HK-2 (cell line): ENCODE measurements around the gene PPP1R16B.

Experiments used
- DNase-seq: peaks from one replicate; pipeline ENCODE4 v3.0.0-alpha.2; 2018; ENCODE audit not compliant: unreplicated experiment

Gene PPP1R16B

DNA sequence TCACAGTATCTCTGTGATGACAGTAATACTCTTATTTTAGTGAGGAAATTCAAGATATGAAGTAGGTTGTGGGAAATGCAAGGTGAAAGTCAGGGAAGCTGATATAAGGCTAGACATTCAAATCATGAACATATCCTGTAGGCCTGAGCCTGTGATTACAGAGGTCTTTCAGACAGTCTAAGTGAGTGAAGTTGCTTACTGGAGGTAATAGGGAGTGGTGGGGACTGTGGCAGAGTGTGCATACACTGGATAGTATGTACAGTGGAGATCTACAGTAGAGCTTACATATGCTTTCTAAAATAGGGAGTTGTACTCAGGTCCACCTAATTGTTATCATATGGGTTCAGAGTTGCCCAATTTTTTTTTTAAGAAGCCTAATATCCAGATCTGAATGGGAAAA is 159.8 kb downstream of the PPP1R16B start:
- DNase-seq = no peak

- DNase-seq = no peak
These were observed 162.6 kb downstream of the PPP1R16B start for GRCh38 chr20:38968090-38968489.

GRCh38 chr20:38969708-38970107 is 164.2 kb downstream of the PPP1R16B start:
- DNase-seq = no peak

DNA sequence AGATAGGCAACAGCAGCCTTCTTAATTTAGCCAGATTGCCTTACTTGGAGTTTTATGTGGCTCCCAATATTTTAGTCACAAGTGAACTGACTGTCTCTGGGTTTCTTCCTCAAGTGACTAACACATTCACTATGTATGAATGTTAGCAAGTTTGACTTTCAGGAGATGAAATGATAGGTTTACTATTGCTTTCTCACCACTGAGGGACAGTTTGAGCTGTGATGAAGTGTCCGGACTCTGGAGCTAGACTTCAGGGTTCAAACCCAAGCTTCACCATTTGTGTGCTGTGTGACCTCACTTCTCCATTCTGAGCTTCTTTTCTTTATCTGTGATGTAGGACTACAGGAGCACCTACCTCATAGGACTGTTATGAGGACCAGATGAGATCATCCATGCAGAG is 164.8 kb downstream of the PPP1R16B start:
- DNase-seq = peak; percentile 31
